ENCODE data around the gene STARD9. TPM values are rescaled to one million over a fixed set of nuclear protein-coding genes. Genes with fewer than 3 reads are reported as not detected.

Gene STARD9
- total and polyA plus RNA-seq, 9 of the 15 experiments (the other 6 are each of a cell fraction or from before 2014, with no cell fraction given), result 0.45 to 6.0 (median 3.6) TPM

- TF ChIP-seq TSHZ1 (CRISPR knock-in tag; IDR thresholded peaks at IDR 0.05) (no peak), ZNF3 (CRISPR knock-in tag; IDR thresholded peaks at IDR 0.05) (no peak), HMGN3 (IDR thresholded peaks at IDR 0.05; ENCODE audit: borderline replicate concordance, extremely low read depth, insufficient read length, low read depth, low read length) (peak; percentile 90), ZBTB12 (CRISPR knock-in tag; IDR thresholded peaks at IDR 0.05) (peak; percentile 96), ETV6 (IDR thresholded peaks at IDR 0.05; ENCODE audit: borderline replicate concordance in 1 of 2, low read depth in 2 of 2, low read length in 1 of 2) (no peak), ETV6 (CRISPR knock-in tag; IDR thresholded peaks at IDR 0.05; ENCODE audit: borderline replicate concordance) (no peak), CBX8 (IDR thresholded peaks at IDR 0.05; ENCODE audit: borderline replicate concordance, extremely low read depth, low read depth, low read length, poor library complexity, severe bottlenecking) (no peak), HDAC8 (tag; IDR thresholded peaks at IDR 0.05) (no peak), RNF219 (CRISPR knock-in tag; IDR thresholded peaks at IDR 0.05) (no peak), RFX5 (IDR thresholded peaks at IDR 0.05; ENCODE audit: low read depth, low read length) (peak; percentile 70), HDAC6 (IDR thresholded peaks at IDR 0.05; ENCODE audit: low read depth, low read length) (no peak), ZNF12 (CRISPR knock-in tag; IDR thresholded peaks at IDR 0.05) (no peak; the same call in 1 of the 2 replicates), TFAM (CRISPR knock-in tag; conservative IDR thresholded peaks at IDR 0.05) (no peak), HNRNPH1 (optimal IDR thresholded peaks at IDR 0.05; ENCODE audit: low read depth, low read length) (no peak), FOXM1 (IDR thresholded peaks at IDR 0.05; ENCODE audit: low read depth) (no peak), FOXM1 (CRISPR knock-in tag; IDR thresholded peaks at IDR 0.05; ENCODE audit: low read depth) (0 out of 2 replicates have a peak, but pooled peaks have one; percentile 85), HNRNPL (IDR thresholded peaks at IDR 0.05; ENCODE audit: low read depth, low read length) (no peak), MCM3 (IDR thresholded peaks at IDR 0.05) (no peak), KDM2B (CRISPR knock-in tag; IDR thresholded peaks at IDR 0.05) (peak; percentile 73; the same call in 1 of the 2 replicates)
Observed at GRCh38 chr15:42548249-42549031, 27.0 kb upstream of the STARD9 start, which contains the start of the genes HAUS2 and LRRC57 (continued).
